Stimulated activated CD8-positive, alpha-beta memory T cell treated with anti-CD3 and anti-CD28 coated beads, Interleukin-7, amount 100 ng/mL, for 4 hours (primary cell): ENCODE results near the gene IFT43.

ENCODE experiments used
- DNase-seq, 2 donors: peaks; one replicate each; pipeline ENCODE4 v3.0.0-alpha.2; 2020; ENCODE audit warnings: low read depth in 2 of 2

The IFT43 gene

DNA sequence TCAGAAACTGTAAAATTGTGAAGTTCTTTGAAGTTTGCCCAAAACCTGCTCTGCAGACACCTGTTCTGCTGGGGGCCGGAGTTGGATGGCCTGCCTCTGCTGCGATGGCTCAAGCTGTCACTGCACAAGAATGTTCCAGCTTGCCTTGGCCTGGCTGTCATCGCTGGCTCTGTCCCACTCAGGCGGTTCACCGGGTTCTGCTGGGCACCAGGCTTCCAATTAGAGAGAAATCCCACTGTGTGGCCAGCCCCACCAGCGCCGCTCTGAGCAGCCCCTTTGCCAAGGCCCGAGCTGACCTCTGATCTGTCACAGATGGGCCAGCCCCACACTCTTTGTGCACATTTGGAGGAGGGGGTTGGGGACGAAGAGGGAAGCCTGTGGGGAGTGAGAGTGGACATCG lies 94.5 kb downstream of the IFT43 start:
- no peak for DNase-seq

DNA sequence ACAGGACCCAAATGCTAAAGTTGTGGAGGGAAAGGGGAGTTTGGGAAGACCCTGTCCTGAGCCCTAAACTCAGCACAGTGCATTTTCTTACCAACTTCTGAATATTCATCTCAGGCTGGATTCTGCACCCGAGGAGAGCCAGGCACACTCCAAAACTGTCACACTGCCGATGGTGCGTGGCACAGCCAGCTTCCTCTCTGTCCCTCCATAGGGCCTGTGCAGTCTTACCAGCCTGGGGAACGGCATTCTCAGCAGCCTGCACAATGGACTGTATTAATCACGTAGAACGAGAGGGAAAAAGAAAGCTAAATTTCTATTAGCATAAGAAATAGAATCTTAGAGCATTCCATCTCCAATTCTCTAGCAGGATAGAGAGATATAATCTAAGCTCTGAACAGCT lies 94.9 kb downstream of the IFT43 start:
- no peak for DNase-seq

DNA sequence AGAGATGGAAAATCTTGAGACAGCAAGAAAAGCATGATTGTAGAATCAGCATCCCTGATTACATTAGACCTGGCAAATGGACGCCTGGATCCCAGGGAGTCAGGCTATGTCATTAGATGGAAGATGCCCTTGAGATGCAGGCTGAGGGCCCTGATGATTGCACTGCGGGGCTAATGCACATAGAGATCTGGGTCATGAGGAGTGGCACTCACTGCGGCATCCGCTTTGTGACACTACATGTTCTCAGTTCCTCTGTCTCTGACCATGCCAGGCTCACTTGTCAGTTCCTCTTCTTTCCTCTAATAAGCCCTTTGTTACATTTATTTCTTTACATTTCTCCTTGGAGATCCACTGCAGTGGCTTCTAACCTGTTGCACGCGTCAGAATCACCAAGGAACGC lies 96.1 kb downstream of the IFT43 start:
- DNase-seq = no peak

DNA sequence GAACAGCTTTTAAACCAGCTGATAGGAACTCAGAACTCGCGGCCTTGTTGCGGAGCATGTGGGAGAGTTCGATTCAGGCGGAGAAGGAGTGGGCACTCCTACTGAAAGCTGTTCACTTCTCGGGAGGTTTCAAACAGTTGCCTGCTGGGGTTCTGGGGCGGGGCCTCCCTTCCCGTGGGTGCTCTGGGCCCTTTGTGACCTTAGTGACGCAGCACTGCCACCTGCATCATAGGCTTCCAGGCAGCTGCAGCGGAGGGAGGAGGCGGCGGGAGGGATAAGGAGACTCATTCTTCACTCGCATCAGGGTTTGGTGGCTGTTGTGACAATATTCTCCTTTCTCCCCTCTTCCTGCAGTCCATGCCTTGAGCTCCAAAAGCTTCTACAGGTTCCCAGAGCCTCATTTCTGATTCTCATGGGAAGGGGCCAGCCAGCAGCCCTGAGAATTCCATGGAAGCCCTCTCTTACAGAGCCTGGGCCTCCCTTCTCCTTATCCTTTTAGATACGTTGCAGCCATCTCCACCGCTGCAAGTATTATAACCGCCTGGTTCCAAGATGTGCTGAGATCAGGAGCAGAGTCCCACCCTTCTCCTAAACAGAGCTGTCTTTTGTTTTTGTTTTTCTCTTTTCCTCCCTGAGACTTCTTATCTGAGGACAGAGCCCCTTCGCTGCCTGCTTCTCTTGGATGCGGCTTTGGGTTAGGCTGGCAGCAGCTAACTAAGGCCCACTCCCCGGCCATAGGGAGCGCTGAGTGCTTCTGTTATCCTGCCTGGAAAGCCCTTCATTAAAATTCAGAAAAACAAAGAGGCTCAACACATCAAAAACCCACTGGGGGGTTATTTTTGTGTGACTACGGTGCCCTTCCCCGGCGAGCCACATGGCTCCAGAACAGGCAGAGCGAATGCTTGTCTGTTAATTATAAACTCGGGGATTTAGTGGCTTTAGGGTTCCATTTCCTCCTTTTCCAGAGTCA lies 98.5 kb downstream of the IFT43 start:
- no peak for DNase-seq

DNA sequence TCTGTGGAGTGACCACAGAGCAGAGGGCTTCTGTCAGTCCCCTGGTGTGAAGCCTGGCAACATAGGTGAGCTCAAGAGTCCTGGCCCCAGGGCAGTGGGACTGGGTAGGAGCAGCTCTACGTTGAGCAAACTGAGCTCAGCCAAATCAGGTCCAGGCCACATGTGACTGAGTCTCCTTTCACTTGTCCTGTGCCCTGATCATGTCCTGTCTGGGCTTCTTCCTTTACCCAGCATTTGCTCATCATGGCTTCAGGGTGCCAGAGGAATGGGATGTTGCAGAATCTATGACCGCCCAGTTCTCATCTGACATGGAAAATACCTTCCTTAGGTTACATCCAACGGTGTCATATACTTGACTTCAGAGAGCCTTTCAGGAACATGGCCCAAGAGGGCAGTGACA lies 99.8 kb downstream of the IFT43 start:
- DNase-seq = no peak

DNA sequence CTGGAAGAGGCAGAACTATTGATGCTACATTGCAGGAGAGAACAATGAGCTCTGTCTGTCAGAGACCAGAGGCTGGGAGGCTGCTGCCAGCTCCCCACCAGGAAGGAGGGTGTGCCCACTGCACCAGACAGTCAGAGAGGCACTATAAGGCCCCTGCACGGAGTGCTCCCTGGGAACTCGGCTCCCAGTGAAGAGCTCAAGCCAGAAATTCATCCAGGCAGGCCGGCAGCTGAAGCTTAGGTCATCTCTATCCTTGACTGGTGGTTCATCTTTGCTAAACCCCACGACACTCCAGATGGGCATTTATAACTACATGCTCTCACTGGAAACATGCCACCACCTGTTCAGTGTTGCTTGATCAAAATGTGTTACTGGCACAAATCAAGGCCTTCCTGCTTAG lies 101.1 kb downstream of the IFT43 start:
- no peak for DNase-seq

DNA sequence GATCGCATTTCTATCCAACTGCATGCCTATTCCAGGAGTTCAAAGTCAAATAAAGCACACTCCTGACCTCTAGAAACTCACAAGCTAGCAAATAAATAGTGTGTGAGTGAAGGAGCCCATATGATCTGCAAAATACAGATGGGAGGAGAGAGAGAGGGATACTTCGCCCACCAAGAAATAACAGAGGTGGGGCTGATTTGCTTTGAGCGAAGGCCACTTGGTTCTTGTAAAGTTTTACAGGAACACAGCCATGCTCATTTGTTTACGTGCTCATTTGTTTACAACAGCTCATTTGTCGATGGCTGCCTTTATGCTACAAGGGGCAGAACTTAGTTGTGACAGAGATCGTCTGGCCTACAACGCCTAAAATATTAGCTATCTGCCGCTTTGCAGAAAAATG lies 102.8 kb downstream of the IFT43 start:
- no peak for DNase-seq

DNA sequence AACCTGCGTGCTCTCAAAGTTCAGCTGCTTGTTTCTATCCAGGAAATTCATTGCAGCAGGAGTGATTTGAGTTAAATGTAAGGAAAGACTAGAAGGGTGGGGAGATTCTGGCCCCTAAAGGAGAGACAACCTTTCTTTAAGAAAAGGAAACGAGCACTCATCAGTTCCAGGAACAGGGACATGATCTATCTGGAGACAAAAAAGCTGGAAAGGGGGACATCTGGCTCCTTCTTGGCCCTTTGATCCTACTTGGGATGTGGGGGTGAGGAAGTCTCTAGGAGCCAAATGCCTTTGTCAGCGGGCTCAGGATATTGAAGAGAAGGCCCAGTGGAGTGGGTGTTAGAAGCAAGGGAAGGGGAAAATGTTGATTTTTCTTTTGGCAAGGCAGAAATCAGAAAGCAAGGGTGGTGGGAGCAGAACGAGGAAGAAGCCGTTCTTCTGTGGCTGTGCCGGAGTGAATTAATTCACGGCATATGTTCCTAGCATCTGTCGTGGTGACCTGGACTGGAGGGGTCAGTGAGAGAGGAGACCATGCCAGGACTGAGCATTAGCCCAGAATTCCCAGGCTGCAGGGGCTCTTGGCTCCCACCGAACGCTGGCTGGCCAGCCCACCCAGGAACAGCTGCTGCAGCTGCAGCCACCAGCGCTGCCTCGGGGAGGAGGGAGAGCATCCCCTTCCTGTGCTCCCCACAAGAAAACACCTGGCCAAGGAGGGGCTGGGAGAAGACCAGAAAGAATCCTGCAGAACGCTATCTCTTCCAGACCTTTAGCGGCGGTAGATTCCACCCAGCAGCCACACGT lies 103.4 kb downstream of the IFT43 start:
- no peak for DNase-seq

DNA sequence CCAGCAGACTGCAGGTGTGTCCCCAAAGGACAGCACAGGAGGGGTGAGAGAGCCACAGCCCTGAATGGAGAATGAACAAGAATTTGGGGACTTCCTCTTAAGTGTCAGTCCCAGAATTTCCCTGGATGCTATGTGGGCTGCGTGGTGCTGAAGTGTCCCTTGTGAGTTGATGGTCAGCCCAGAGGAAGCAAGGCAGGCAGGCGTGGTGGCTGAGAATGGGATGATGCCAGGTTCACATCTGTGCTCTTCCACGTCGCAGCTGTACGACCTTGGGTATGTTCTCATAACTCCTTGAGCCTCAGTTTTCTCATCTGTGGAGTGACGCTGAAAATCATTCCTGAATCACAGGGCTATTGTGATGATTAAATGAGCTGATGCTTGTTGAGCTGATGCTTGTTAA lies 104.0 kb downstream of the IFT43 start:
- no peak for DNase-seq

DNA sequence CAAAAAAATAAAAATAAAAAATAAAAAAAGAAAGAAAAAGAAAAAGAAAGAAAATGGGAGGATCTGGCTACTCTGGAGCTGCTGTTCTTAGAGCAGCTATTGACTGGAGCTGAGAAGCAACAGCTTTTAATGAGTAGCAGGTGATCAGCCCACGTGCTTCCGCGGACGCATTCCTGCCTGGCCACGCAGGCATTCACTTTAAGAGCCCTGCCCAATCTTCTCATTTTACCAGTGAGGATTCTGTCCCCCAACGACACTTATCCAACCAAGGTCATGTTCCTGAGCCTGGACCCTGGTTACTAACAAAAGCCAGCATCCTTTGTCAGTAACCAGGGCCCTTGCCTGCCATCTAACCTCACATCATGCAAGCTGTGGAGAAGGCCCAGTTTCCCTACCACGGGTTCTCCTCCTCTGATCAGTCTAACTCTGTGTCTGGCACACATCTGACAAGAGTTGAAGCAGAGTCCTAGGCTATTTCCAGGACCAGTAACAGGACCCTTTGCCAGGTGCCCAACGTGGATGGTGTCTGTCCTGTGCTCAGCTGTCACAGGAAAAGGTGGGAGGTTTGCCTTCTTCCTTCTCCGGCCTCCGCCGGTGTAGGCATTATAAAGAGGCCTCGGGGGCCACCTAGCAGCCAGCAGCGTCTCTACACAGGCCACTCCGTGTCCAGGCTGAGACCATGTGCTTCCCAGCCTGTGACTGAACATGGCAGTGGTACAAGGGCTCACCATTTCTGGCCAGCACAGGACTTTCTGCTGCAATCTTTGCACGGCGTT lies 105.2 kb downstream of the IFT43 start:
- no peak for DNase-seq

DNA sequence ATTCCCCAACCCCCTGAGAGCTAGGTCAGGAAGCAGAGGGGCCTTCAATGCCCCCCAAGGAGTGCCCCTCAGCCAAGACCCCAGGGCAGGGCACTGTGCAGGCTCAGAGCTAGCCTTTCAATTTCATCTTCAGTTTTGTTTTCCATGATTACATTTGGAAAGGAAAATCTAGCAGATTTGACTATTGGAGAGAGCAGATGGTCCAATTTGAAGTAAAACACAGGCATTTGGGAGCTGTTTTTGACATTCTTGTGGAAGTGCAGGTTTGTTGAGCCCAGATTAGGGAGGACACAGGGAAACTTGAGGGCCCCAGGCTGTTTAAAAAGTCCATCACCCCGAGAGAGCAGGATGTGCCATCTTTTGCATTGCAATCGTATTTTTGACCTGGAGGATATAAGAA lies 107.5 kb downstream of the IFT43 start:
- DNase-seq = no peak

DNA sequence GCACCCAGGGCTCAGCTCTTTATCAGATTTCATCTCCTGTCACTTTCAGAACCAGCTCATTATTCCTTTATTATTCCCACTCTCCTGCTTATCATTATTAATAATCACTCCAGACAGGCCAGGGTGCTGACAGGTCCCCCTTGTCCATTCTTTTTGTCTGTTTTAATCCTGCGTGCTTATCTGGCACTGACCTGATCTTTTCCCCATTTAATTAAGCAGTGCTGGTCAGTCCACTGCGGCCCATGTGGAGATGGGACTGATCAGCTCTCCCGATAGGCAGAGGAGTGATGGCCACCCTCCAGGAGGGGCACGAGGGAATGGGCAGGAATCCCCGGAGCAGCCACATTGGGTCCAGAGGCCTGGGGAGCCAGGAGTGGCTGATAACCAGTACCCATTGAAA lies 110.7 kb downstream of the IFT43 start:
- no peak for DNase-seq

DNA sequence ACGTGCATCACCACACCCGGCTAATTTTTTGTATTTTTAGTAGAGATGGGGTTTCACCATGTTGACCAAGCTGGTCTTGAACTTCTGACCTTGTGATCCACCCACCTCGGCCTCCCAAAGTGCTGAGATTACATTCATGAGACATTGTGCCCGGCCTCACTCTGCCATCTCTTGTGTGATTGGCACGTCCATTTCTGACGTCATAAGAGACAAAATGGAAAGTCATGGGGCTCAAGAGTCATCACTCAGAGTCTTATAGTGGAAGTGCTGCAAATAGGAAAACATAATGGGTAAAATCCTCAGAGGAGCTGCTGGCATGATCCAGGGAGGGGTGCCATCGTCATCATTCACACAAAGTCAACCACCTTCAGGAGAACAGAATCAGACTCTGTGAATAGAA lies 112.0 kb downstream of the IFT43 start:
- no peak for DNase-seq

DNA sequence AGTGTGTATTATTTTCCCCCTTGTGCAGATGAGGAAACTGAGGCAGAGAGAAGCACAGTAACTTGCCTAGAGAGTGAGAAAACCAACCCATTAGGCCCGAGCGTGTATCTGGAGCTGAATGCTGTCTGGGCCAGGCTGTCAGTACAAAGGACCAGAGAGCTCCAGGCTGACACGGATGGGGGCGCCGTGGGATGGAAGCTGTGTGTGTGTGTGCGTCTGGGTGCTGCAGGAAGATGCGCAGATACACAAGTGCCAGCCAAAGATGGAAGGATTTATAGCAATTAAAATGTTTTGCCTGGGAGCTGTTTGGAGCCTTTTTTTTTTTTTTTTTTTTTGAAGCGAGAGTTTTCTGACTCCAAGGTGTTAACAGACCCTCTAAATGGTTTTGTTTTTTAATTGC lies 112.5 kb downstream of the IFT43 start:
- no peak for DNase-seq

DNA sequence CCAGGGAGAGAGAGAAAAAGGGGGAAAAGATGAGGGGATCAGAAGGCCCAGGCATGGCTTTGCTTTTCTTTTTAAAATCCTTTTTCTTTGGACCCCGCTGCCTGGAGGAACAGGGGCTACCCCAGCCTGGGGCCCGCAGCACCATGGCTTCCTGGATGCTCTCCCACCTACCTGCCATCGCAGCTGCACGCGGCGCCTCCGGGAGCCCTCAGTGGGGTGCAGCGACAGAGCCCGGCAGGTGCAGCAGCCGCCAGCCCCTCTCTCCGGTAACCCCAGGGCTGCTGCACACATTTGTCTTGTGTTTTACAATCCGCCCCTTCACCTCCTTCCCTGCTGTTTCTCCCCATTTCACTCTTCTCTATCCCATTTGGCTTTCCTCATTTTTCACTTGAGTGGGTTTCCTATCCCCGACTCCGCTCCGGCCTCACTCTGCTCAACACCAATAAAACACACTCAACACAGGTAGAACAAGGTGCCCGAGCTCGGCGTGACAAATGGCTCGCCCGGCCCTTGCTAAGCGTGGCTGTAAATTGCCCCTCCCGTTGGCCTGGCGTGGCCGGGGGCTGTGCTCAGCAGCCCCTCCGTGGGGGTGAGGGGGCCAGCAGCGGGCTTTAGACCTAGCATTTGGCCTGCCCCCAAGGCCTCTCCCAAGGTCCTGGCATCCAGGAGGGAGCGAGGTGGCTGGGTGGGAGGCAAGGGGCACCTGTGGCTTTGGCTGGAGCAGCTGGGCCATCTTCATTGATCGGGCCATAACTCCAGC lies 113.5 kb downstream of the IFT43 start:
- DNase-seq = no peak

DNA sequence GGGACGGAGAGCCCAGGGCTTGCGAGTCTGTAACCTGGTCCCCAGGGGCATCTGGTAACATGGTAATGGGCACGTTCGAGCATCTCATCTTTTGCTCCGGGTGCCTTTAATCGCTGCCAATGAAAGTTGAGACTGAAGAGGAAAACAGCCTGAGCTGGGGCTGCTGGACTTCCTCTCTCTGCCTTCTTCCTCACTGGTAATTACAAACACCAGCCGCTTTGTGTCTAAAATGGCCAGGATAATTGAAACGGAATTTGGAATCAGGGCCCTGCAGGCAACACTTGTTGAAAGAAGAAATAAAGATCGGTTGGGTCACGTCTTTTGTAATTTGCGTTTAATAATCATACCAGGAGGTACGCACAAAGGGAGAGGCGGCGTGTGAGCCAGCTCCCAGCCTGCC lies 114.7 kb downstream of the IFT43 start:
- no peak for DNase-seq

DNA sequence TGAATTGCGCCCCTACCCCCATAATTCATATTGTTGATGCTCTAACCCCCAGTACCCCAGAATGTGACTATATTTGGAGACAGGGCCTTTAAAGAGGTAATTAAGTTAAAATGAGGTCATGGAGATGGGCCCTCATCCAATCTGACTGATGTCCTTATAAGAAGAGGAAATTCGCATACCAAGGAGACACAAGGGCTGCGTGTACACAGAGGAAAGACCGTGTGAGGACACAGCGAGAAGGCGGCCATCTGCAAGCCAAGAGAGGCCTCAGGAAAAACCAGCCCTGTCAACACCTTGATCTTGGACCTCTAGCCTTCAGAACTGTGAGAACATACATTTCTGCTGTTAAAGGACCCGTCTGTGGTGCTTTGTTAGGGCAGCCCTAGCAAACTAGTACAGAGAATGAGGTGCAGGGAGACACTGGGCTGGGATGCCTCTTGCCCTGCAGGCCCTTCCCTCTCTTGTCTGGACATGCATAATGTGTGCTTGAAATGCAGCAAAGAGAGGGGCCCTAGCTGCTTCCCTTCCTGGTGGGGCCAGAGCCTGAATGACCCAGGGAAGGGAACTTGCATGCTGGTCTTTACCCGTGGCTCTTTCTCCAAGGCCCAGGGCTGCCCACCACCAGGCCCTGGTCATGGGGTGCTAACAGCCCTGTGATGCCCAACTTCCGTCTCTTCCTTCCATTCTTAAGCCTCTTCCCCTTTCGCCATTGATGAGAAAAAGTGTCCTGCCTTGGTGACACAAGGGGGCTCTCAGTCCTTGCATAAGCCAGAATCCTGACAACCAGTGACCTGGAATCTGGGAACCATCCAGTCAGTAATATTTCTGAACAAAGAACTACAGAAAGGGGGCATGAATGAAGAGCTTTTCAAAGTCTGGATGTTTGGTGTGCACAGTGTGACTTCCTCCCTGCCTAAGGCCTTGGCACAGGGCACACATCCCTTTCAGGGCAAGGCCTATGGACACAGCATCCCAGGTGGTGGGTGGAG lies 116.1 kb downstream of the IFT43 start:
- DNase-seq = no peak

DNA sequence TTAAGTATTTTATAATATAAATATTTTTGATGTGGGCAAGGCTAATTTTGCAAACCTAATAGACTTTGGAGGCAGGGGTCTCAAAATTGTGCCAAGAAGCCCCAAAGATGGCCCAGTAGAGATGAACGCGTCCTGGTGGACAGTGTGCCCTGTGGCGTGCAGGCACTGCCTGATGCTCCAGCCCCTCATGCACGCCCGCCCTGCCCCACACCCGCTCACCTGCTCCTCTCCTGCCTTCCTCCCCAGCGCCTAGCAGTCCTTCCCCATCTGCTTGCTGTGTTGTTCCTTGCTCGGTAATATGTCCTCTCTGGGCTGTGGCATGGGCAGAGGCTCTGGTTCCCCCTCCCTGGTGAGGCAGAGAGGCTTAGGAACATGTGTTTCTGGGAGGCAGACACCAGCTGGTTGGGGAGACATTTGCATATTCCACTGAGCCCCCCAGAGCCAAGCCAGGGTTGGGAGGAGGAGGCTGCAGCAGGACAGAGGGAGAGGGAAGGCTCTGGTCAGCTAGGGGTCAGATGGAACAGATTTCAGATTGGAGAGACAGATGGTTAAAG lies 119.3 kb downstream of the IFT43 start:
- no peak for DNase-seq

DNA sequence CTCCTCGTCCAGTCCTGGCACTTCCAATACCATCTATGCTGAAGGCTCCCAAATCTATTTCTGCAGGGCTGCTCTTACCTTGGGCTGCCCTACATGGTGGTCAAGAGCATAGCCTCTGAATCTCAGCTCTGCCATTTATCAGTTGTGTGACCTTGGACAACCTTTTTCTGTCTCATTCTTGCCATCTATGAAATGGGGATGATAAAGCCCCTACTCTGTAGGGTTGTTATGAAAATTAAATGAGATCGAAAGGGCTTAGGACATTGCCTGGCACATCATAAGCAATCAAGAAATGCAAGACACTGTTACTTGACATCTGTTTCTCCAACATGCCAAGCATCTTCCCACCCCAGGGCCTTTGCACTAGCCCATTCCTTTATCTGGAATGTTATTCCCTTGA lies 120.6 kb downstream of the IFT43 start:
- no peak for DNase-seq
